Measurements from ENCODE around the gene GLP1R.

GLP1R gene

DNA sequence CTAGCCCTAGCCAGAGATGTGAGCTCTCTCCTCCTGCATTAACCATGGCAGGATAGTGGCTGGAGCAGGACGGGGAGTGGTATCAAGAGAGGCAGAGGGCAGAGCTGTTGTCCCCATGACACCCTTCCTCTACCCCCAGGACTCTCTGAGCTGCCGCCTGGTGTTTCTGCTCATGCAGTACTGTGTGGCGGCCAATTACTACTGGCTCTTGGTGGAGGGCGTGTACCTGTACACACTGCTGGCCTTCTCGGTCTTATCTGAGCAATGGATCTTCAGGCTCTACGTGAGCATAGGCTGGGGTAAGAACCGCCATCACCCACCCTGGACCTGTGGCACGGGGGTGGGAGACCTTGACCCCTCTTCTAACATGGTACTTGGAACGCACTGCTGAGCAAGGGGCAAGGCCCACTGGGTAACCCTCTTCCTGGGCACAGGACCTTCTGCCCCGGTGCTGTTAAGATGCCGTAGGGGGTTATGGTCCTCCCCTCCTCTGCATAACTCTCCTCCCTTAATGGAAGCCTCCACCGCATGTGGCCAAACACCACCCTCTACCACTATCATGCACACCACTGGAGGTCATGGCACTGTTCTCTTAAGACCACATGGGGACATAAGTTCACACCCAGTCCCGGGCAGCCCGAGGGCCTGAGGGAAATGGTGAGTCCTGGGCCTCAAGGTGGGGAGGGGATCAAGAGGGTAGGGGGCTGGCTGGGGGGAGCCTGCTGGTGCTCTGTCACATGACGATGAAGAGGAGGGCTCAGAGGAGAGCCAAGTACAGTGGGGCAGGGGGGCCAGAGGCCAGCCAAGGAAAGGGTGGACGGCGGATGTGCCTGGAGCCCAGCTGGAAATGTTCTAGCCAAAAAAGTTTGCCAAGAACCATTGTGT lies 25.1 kb downstream of the GLP1R start:
- TF ChIP-seq, protein P1, sequence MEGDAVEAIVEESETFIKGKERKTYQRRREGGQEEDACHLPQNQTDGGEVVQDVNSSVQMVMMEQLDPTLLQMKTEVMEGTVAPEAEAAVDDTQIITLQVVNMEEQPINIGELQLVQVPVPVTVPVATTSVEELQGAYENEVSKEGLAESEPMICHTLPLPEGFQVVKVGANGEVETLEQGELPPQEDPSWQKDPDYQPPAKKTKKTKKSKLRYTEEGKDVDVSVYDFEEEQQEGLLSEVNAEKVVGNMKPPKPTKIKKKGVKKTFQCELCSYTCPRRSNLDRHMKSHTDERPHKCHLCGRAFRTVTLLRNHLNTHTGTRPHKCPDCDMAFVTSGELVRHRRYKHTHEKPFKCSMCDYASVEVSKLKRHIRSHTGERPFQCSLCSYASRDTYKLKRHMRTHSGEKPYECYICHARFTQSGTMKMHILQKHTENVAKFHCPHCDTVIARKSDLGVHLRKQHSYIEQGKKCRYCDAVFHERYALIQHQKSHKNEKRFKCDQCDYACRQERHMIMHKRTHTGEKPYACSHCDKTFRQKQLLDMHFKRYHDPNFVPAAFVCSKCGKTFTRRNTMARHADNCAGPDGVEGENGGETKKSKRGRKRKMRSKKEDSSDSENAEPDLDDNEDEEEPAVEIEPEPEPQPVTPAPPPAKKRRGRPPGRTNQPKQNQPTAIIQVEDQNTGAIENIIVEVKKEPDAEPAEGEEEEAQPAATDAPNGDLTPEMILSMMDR (IDR thresholded peaks at IDR 0.05; ENCODE audit: low read depth, low read length, missing control alignments), result no peak
- no peak for DNase-seq (ENCODE audit: extremely low read depth, low read depth)
- H3K4me3 ChIP-seq (replicated peaks; ENCODE audit: low read depth, low read length), result no peak overlapping the region

DNA sequence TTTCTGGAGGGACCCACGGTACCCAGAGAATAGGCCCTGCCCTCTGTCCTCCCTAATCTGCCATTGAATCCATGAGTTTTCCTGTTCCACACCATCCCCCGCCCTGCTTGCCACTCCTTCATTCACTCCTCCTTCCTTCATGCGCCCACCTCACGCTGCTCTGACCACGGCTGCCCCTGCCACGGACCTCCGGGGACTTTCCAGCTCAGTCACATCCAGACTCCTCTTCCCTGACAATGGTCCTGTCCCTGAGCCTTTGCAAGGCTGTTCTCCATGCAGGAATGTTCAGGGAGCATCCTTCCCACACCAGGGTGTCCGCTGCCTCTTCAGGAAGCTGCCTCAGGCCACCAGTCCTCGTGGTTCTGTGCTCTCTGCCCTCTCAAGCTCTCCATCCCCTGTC lies 25.9 kb downstream of the GLP1R start:
- no peak for DNase-seq (ENCODE audit: extremely low read depth, low read depth)

DNA sequence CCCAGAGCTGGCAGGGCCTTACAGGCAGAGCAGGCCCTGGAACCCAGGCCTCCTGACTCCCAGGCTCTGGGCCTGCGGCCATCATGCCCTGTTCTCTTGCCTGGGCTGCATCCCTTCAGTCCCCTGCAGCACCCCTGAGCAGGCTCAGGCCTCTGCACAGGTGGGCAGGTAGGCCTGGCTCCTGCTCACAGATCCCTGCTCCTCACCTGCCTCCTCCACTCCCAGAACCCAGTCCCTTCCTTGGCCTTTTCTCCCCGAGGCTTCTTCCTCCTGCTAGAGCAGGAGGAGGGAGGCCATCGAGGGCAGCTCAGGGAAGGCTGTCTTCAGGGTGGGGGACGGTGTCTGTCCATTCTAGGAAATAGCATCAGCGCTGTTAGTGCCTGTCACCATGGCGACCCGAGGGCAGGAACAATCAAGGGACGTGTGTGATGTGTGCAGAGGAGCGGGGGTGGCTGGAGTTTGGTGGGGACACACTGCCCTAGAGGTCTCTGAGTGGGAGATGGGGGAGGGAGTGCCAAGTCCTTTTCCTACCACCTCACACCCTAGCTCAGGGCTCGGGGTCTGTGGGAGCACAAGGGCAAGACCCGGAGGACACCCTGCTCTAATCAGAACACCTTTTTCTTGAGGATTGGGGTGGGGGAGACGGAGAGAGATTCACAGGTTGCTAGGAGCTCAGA lies 26.6 kb downstream of the GLP1R start:
- no peak overlapping the region for H3K4me3 ChIP-seq (replicated peaks; ENCODE audit: low read depth, low read length)
- DNase-seq (ENCODE audit: extremely low read depth, low read depth), result no peak
- TF ChIP-seq, protein P1 (IDR thresholded peaks at IDR 0.05; ENCODE audit: low read depth, low read length, missing control alignments), result no peak

More for the DNA sequence above, 25.9 kb downstream of the GLP1R start:
- TF ChIP-seq, protein P1 (IDR thresholded peaks at IDR 0.05; ENCODE audit: low read depth, low read length, missing control alignments), result no peak
- H3K4me3 ChIP-seq (replicated peaks; ENCODE audit: low read depth, low read length), result no peak overlapping the region

DNA sequence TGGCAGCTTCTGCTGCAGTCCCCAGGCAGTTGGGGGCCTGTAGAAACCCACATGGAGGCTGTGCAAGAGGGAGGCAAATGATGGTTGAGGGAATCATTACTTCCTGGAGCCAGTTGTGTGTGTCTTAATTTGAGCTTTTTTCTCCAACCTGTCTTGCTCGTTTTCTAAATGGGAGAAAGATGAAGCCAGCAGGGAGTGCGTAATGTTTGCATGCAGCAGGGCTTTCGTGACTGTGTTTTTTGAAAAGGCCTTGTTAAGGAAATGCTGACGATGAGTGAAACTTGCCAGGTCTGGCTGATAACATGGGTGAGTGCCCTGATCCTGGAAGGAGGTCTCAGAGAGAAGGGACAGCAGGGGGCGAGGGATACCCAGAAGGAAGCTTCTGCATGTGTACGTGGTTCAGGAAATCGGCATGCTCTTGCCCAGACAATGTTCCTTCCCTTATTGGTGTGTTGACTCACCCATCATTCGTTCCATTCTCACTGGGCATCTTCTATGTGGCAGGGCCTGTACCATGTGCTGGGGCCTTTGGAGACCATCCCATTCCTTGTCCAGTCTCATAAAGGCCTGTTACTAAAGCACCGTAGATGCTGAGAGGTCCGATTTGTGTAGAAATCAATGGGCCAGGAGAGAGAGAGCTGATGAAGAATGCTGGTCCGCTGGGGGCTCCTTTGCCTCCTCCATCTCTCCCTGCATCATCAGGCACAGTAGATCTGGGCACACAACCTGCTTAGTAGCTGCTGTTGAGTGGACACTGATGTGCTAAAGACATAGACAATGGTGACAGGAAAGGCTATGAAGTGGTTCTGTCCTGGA lies 27.4 kb downstream of the GLP1R start:
- no peak for DNase-seq (ENCODE audit: extremely low read depth, low read depth)
- TF ChIP-seq, protein P1 (IDR thresholded peaks at IDR 0.05; ENCODE audit: low read depth, low read length, missing control alignments), result no peak
- H3K4me3 ChIP-seq (replicated peaks; ENCODE audit: low read depth, low read length), result no peak overlapping the region

DNA sequence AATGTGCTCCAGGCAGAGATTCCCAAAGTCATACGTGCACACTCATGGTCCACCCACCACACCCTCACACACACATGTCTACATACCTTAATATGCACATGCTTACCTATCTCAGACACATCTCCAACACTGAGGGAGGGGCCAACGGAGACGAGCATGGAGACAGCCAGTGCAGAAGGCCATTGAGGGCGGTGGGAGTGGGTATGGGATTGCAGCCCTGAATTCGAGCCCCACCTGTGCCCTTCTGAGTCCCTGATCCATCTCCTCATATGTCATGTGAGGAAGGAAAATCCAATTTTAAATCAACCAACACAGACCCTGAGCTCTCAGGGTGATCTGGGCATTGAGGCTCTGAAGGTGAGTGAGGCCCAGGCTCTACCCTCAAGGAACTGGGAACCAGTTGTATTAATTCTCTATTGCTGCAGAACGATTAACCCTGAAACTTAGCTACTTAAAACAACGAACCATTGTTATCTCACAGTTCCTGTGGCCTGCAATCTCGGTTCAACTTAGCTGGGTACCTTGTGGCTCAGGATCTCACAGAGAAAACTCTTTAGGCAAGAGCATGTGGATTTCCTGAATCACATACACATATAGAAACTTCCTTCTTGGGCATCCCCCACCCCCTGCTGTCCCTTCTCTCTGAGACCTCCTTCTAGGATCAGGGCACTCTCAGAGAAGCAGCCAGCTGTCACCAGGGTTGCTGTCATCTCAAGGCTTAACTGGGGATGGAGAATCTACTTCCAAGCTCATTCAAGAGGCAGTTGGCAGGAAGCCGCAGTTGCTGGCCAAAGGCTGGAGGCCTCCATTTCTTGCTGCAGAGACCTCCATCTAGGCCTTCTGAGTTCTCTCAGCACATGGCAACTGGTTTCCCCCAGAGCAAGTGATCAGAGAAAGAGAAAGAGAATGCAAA lies 28.3 kb downstream of the GLP1R start:
- no peak for DNase-seq (ENCODE audit: extremely low read depth, low read depth)
- no peak overlapping the region for H3K4me3 ChIP-seq (replicated peaks; ENCODE audit: low read depth, low read length)
- TF ChIP-seq, protein P1 (IDR thresholded peaks at IDR 0.05; ENCODE audit: low read depth, low read length, missing control alignments), result no peak
